HEK293 (cell line): ENCODE results near the gene EIF2A.

Experiments used
- AEBP2 ChIP-seq: fragments of 450-650 bp; formaldehyde crosslinking; IDR thresholded peaks from 2 replicates; pipeline ENCODE4 v1.5.1; 2016; ENCODE audit warnings: missing biosample characterization, missing genetic modification characterization, borderline replicate concordance
- GLIS1 ChIP-seq: fragments of 450-650 bp; formaldehyde crosslinking; IDR thresholded peaks from 2 replicates; pipeline ENCODE4 v1.5.1; 2016; ENCODE audit warnings: missing biosample characterization, missing genetic modification characterization
- MYNN ChIP-seq: fragments of 450-650 bp; formaldehyde crosslinking; IDR thresholded peaks from 2 replicates; pipeline ENCODE4 v1.5.1; 2016; ENCODE audit warnings: missing biosample characterization, missing genetic modification characterization, borderline replicate concordance
- OSR2 ChIP-seq: fragments of 450-650 bp; formaldehyde crosslinking; IDR thresholded peaks from 2 replicates; pipeline ENCODE4 v1.5.1; 2016; ENCODE audit warnings: missing biosample characterization, missing genetic modification characterization
- PRDM1 ChIP-seq: fragments of 450-650 bp; formaldehyde crosslinking; IDR thresholded peaks from 2 replicates; pipeline ENCODE4; 2016; ENCODE audit warnings: missing biosample characterization, missing genetic modification characterization
- PRDM6 ChIP-seq: fragments of 450-650 bp; formaldehyde crosslinking; IDR thresholded peaks from 2 replicates; pipeline ENCODE4 v1.5.1; 2017; ENCODE audit warnings: missing biosample characterization, missing genetic modification characterization
- SALL2 ChIP-seq: fragments of 450-650 bp; formaldehyde crosslinking; IDR thresholded peaks from 2 replicates; pipeline ENCODE4 v1.5.0; 2017; ENCODE audit warnings: missing biosample characterization, mild to moderate bottlenecking, missing genetic modification characterization, borderline replicate concordance
- SP2 ChIP-seq: fragments of 450-650 bp; formaldehyde crosslinking; IDR thresholded peaks from 2 replicates; pipeline ENCODE4 v1.5.1; 2016; ENCODE audit warnings: missing biosample characterization, missing genetic modification characterization
- TRIM28 ChIP-seq: IDR thresholded peaks from 2 replicates; pipeline ENCODE4 v1.6.1; 2011; ENCODE audit warnings: low read length, control low read depth, borderline replicate concordance
- YY2 ChIP-seq: fragments of 450-650 bp; formaldehyde crosslinking; IDR thresholded peaks from 2 replicates; pipeline ENCODE4 v1.5.1; 2016; ENCODE audit warnings: missing biosample characterization, missing genetic modification characterization
- ZBTB8A ChIP-seq: fragments of 450-650 bp; formaldehyde crosslinking; IDR thresholded peaks from 2 replicates; pipeline ENCODE4 v1.5.1; 2016; ENCODE audit warnings: missing biosample characterization, missing genetic modification characterization
- ZFP37 ChIP-seq: fragments of 450-650 bp; formaldehyde crosslinking; IDR thresholded peaks from 2 replicates; pipeline ENCODE4 v1.5.1; 2016; ENCODE audit warnings: missing biosample characterization, missing genetic modification characterization
- ZNF140 ChIP-seq: fragments of 450-650 bp; formaldehyde crosslinking; IDR thresholded peaks from 2 replicates; pipeline ENCODE4 v1.5.1; 2016; ENCODE audit warnings: missing biosample characterization, missing genetic modification characterization
- ZNF23 ChIP-seq: fragments of 450-650 bp; formaldehyde crosslinking; IDR thresholded peaks from 2 replicates; pipeline ENCODE4 v1.5.1; 2016; ENCODE audit warnings: missing biosample characterization, missing genetic modification characterization, borderline replicate concordance
- ZNF266 ChIP-seq: fragments of 450-650 bp; formaldehyde crosslinking; IDR thresholded peaks from 2 replicates; pipeline ENCODE4 v1.5.1; 2016; ENCODE audit warnings: missing biosample characterization, missing genetic modification characterization, low read depth
- ZNF341 ChIP-seq: fragments of 450-650 bp; formaldehyde crosslinking; IDR thresholded peaks from 2 replicates; pipeline ENCODE4; 2016; ENCODE audit warnings: low read depth, missing biosample characterization, missing genetic modification characterization
- ZNF354C ChIP-seq: fragments of 450-650 bp; formaldehyde crosslinking; IDR thresholded peaks from 2 replicates; pipeline ENCODE4 v1.5.1; 2016; ENCODE audit warnings: missing biosample characterization, missing genetic modification characterization, low read depth, borderline replicate concordance
- ZNF423 ChIP-seq: fragments of 450-650 bp; formaldehyde crosslinking; IDR thresholded peaks from 2 replicates; pipeline ENCODE4 v1.5.1; 2016; ENCODE audit warnings: missing biosample characterization, missing genetic modification characterization
- ZNF514 ChIP-seq: fragments of 450-650 bp; formaldehyde crosslinking; IDR thresholded peaks from 2 replicates; pipeline ENCODE4 v1.5.1; 2016; ENCODE audit warnings: missing biosample characterization, missing genetic modification characterization
- ZNF529 ChIP-seq: fragments of 450-650 bp; formaldehyde crosslinking; IDR thresholded peaks from 2 replicates; pipeline ENCODE4 v1.5.1; 2017; ENCODE audit warnings: missing genetic modification characterization, missing biosample characterization; ENCODE audit not compliant: insufficient replicate concordance
- ZNF548 ChIP-seq: fragments of 450-650 bp; formaldehyde crosslinking; IDR thresholded peaks from 2 replicates; pipeline ENCODE4 v1.5.1; 2016; ENCODE audit warnings: missing biosample characterization, missing genetic modification characterization
- ZNF600 ChIP-seq: fragments of 450-650 bp; formaldehyde crosslinking; IDR thresholded peaks from 2 replicates; pipeline ENCODE4 v1.5.1; 2016; ENCODE audit warnings: missing biosample characterization, missing genetic modification characterization
- ZNF624 ChIP-seq: fragments of 450-650 bp; formaldehyde crosslinking; IDR thresholded peaks from 2 replicates; pipeline ENCODE4 v1.5.1; 2017; ENCODE audit warnings: missing biosample characterization, missing genetic modification characterization
- ZNF658 ChIP-seq: fragments of 450-650 bp; formaldehyde crosslinking; IDR thresholded peaks from 2 replicates; pipeline ENCODE4; 2016; ENCODE audit warnings: missing biosample characterization, missing genetic modification characterization
- ZNF670 ChIP-seq: fragments of 450-650 bp; formaldehyde crosslinking; IDR thresholded peaks from 2 replicates; pipeline ENCODE4 v1.5.1; 2016; ENCODE audit warnings: missing biosample characterization, missing genetic modification characterization, low read depth
- ZNF776 ChIP-seq: fragments of 450-650 bp; formaldehyde crosslinking; IDR thresholded peaks from 2 replicates; pipeline ENCODE4 v1.5.0; 2017; ENCODE audit warnings: missing biosample characterization, missing genetic modification characterization, borderline replicate concordance
- ZNF785 ChIP-seq: fragments of 450-650 bp; formaldehyde crosslinking; IDR thresholded peaks from 2 replicates; pipeline ENCODE4 v1.5.1; 2016; ENCODE audit warnings: missing biosample characterization, missing genetic modification characterization
- ZNF830 ChIP-seq: fragments of 450-650 bp; IDR thresholded peaks from 2 replicates; pipeline ENCODE4 v1.5.0; 2018; ENCODE audit warnings: missing biosample characterization, missing genetic modification characterization, low read depth, mild to moderate bottlenecking, moderate library complexity
- ZNF843 ChIP-seq: fragments of 450-650 bp; formaldehyde crosslinking; IDR thresholded peaks from 2 replicates; pipeline ENCODE4 v1.5.1; 2016; ENCODE audit warnings: missing biosample characterization, missing genetic modification characterization
- TF ChIP-seq, protein P1 (sequence below): sonication (generic); formaldehyde crosslinking; IDR thresholded peaks from 2 replicates; pipeline ENCODE4 v1.8.1; 2022; ENCODE audit warnings: mild to moderate bottlenecking, moderate library complexity, missing genetic modification reagents
- TF ChIP-seq, protein P2 (sequence below): fragments of 450-650 bp; formaldehyde crosslinking; conservative IDR thresholded peaks from 2 replicates; pipeline ENCODE4 v1.5.1; 2016; ENCODE audit warnings: low read depth, missing biosample characterization, missing genetic modification characterization

Gene EIF2A

GRCh38 chr3:150603153-150603979 is 56.8 kb downstream of the EIF2A start, which contains the start of gene SELENOT (continued):
- TF ChIP-seq ZNF140 = no peak
- TF ChIP-seq SP2 (tag by site-specific recombination) = peak; percentile 15; the same call in 1 of the 2 replicates
- TF ChIP-seq OSR2 (tag by site-specific recombination) = no peak
- TF ChIP-seq ZBTB8A (tag by site-specific recombination) = peak; percentile 72
- TF ChIP-seq AEBP2 (tag by site-specific recombination) = no peak
- TF ChIP-seq ZNF514 (tag by site-specific recombination) = no peak
- TF ChIP-seq, protein P1, sequence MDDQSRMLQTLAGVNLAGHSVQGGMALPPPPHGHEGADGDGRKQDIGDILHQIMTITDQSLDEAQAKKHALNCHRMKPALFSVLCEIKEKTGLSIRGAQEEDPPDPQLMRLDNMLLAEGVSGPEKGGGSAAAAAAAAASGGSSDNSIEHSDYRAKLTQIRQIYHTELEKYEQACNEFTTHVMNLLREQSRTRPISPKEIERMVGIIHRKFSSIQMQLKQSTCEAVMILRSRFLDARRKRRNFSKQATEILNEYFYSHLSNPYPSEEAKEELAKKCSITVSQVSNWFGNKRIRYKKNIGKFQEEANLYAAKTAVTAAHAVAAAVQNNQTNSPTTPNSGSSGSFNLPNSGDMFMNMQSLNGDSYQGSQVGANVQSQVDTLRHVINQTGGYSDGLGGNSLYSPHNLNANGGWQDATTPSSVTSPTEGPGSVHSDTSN = no peak
- TF ChIP-seq ZNF354C (tag by site-specific recombination) = no peak
- TF ChIP-seq ZNF341 (tag by site-specific recombination) = no peak
- TF ChIP-seq ZNF670 (tag by site-specific recombination) = no peak
- no peak for TF ChIP-seq TRIM28
- peak; percentile 22; the same call in 1 of the 2 replicates for TF ChIP-seq ZNF843
- no peak for TF ChIP-seq ZNF266 (tag by site-specific recombination)
- no peak for TF ChIP-seq SALL2 (tag by site-specific recombination)
- TF ChIP-seq ZNF423 (tag by site-specific recombination) = no peak
- TF ChIP-seq ZNF776 (tag by site-specific recombination) = no peak
- TF ChIP-seq GLIS1 = no peak
- TF ChIP-seq ZNF23 (tag by site-specific recombination) = peak; percentile 49; the same call in 1 of the 2 replicates
- TF ChIP-seq PRDM1 (tag by site-specific recombination) = no peak
- TF ChIP-seq ZNF600 (tag by site-specific recombination) = peak; percentile 74
- no peak for TF ChIP-seq ZNF529
- no peak for TF ChIP-seq PRDM6 (tag by site-specific recombination)
- TF ChIP-seq ZNF658 (tag by site-specific recombination) = no peak
- no peak for TF ChIP-seq ZNF548 (tag by site-specific recombination)
- TF ChIP-seq ZNF624 (tag by site-specific recombination) = no peak
- TF ChIP-seq, protein P2, sequence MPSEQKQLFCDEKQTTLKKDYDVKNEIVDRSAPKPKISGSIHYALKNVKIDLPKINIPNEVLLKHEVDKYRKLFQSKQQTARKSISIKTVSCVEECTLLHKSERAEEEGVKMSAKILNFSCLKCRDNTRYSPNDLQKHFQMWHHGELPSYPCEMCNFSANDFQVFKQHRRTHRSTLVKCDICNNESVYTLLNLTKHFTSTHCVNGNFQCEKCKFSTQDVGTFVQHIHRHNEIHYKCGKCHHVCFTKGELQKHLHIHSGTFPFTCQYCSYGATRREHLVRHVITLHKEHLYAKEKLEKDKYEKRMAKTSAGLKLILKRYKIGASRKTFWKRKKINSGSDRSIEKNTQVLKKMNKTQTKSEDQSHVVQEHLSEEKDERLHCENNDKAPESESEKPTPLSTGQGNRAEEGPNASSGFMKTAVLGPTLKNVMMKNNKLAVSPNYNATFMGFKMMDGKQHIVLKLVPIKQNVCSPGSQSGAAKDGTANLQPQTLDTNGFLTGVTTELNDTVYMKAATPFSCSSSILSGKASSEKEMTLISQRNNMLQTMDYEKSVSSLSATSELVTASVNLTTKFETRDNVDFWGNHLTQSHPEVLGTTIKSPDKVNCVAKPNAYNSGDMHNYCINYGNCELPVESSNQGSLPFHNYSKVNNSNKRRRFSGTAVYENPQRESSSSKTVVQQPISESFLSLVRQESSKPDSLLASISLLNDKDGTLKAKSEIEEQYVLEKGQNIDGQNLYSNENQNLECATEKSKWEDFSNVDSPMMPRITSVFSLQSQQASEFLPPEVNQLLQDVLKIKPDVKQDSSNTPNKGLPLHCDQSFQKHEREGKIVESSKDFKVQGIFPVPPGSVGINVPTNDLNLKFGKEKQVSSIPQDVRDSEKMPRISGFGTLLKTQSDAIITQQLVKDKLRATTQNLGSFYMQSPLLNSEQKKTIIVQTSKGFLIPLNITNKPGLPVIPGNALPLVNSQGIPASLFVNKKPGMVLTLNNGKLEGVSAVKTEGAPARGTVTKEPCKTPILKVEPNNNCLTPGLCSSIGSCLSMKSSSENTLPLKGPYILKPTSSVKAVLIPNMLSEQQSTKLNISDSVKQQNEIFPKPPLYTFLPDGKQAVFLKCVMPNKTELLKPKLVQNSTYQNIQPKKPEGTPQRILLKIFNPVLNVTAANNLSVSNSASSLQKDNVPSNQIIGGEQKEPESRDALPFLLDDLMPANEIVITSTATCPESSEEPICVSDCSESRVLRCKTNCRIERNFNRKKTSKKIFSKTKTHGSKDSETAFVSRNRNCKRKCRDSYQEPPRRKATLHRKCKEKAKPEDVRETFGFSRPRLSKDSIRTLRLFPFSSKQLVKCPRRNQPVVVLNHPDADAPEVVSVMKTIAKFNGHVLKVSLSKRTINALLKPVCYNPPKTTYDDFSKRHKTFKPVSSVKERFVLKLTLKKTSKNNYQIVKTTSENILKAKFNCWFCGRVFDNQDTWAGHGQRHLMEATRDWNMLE (tag by site-specific recombination) = no peak
- peak; percentile 67; the same call in 1 of the 2 replicates for TF ChIP-seq YY2
- no peak for TF ChIP-seq MYNN
- TF ChIP-seq ZNF785 (tag by site-specific recombination) = no peak
- no peak for TF ChIP-seq ZNF830 (tag by site-specific recombination)
- peak; percentile 100 for TF ChIP-seq ZFP37 (tag by site-specific recombination)
